ENCODE data around the gene SPOCD1. TPM values are rescaled to one million over a fixed set of nuclear protein-coding genes. Genes with fewer than 3 reads are reported as not detected.

Gene SPOCD1
- total and polyA plus RNA-seq, 12 donors = 0.09 to 2.4 (median 0.61) TPM

DNA sequence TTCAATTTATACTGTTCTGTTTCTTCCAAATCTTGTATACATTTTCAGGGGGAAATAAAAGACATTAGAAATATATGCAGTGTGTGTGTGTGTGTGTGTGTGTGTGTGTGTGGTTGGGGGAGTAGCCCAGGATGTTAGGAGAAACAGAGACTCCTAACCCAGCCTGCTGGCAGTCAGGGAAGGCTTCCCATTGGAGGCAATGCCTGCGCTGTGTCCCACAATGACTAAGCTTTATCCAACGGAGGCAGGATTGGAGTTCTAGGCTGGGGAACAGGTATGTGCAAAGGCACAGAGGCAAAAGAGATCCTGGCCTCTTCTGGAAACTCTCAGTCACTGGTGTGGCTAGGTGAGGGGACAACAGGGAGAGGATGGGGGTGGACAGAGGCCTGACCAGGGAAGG is 35.2 kb downstream of the SPOCD1 start:
- H3K4me3 ChIP-seq = no peak overlapping the region
- no peaks in the 10 kb centered on the region for H3K27me3 ChIP-seq
- intact Hi-C loops (cut with DNase I) = no loop called here
- H3K4me1 ChIP-seq (replicated peaks in 1 of 2) = no peaks in the 10 kb centered on the region
- no peak overlapping the region for H3K27ac ChIP-seq
- TF ChIP-seq, protein P1, sequence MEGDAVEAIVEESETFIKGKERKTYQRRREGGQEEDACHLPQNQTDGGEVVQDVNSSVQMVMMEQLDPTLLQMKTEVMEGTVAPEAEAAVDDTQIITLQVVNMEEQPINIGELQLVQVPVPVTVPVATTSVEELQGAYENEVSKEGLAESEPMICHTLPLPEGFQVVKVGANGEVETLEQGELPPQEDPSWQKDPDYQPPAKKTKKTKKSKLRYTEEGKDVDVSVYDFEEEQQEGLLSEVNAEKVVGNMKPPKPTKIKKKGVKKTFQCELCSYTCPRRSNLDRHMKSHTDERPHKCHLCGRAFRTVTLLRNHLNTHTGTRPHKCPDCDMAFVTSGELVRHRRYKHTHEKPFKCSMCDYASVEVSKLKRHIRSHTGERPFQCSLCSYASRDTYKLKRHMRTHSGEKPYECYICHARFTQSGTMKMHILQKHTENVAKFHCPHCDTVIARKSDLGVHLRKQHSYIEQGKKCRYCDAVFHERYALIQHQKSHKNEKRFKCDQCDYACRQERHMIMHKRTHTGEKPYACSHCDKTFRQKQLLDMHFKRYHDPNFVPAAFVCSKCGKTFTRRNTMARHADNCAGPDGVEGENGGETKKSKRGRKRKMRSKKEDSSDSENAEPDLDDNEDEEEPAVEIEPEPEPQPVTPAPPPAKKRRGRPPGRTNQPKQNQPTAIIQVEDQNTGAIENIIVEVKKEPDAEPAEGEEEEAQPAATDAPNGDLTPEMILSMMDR (IDR thresholded peaks at IDR 0.05) = no peak
- TF ChIP-seq POLR2A (IDR thresholded peaks at IDR 0.05) = no peak
- WGBS, 4 donors = 70 to 85% (median 79%) methylated on average over 2 of the region's 2 CpGs
- no peaks in the 10 kb centered on the region for H3K36me3 ChIP-seq (replicated peaks in 1 of 2)
- H3K9me3 ChIP-seq (replicated peaks in 1 of 3) = no peaks in the 10 kb centered on the region
- no peak for DNase-seq

DNA sequence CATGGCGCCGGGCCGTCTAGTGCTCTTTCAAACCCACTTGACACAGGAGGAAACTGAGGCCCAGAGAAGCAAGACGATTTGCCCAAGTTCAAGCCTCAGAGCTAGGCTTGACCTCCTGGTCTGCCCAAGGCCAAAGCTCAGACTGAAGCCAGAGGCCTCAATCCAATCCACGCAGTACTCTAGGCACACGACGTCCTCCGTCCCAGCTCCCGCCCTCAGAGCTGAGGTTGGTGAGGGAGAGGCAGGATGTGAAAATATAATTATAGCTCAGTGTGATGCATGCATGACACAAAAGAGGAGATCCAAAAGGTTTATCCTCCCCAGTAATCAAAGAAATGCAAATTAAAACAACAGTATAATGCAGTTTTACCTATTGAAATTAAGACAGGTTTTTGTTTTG is 36.1 kb downstream of the SPOCD1 start:
- no peak for DNase-seq
- Histone ChIP-seq H3K36me3 (replicated peaks in 1 of 2) (no peaks in the 10 kb centered on the region), H3K4me3 (no peak overlapping the region), H3K4me1 (replicated peaks in 1 of 2) (no peaks in the 10 kb centered on the region), H3K27ac (no peak overlapping the region), H3K9me3 (replicated peaks in 1 of 3) (no peaks in the 10 kb centered on the region), H3K27me3 (peaks cover 9% of the 10 kb centered on the region)
- 76 to 78% (median 77%) methylated on average over 9 of the region's 9 CpGs for WGBS, 4 donors
- intact Hi-C loops (cut with DNase I) = no loop called here
- TF ChIP-seq, protein P1 (IDR thresholded peaks at IDR 0.05) = no peak
- TF ChIP-seq POLR2A (IDR thresholded peaks at IDR 0.05) = no peak

DNA sequence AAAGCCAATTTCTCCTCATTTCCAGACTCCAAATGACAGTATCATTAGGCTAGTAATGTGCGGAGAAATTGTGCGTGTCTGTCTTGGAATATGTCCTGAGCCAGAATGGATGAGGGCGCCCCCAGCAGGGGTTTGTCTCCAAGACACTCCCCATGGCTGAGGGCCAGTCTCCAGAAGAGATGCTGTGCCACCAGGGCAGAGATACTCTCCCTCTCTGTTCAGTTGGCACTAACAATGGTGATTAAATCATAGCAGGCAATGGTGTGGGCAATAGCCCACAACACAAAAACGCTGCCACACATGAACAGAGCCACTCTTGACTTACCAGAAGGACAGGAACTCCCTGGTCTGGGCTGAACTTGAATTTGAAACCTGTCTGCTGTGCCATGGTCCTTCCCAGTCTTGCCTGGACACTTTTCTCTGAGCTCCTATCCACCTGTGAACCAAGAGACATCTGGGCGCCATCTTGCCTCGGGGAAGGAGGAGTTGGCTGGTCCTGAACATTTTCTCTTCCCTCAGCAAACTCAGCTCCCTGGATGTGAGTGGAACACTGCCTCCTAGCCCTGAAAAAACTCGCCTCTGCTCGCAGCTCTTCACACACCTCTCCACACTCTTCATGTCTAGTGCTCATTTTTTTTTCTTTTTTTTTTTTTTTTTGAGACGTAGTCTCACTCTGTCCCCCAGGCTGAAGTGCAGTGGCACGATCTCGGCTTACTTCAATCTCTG is 36.9 kb downstream of the SPOCD1 start:
- TF ChIP-seq POLR2A (IDR thresholded peaks at IDR 0.05) = no peak
- TF ChIP-seq, protein P1 (IDR thresholded peaks at IDR 0.05) = no peak

GRCh38 chr1:31776516-31776915 is 39.3 kb downstream of the SPOCD1 start:
- Histone ChIP-seq H3K27ac (no peak overlapping the region), H3K9me3 (replicated peaks in 1 of 3) (no peaks in the 10 kb centered on the region), H3K27me3 (peaks cover 37% of the 10 kb centered on the region), H3K4me1 (replicated peaks in 1 of 2) (peaks cover 6 to 12% of the 10 kb centered on the region in 2 donors), H3K36me3 (replicated peaks in 1 of 2) (no peaks in the 10 kb centered on the region), H3K4me3 (no peak overlapping the region)
- intact Hi-C loops (cut with DNase I) = no loop called here
- TF ChIP-seq, protein P1 (IDR thresholded peaks at IDR 0.05) = no peak
- no peak for TF ChIP-seq POLR2A (IDR thresholded peaks at IDR 0.05)
- WGBS, 4 donors = 65 to 79% (median 72%) methylated on average over 3 of the region's 3 CpGs
- no peak for DNase-seq

More for the DNA sequence above, 36.9 kb downstream of the SPOCD1 start:
- H3K4me3 ChIP-seq = no peak overlapping the region
- H3K27me3 ChIP-seq = peaks cover 17% of the 10 kb centered on the region
- intact Hi-C loops (cut with DNase I) = no loop called here
- no peak for DNase-seq
- H3K27ac ChIP-seq = no peak overlapping the region
- no peaks in the 10 kb centered on the region for H3K9me3 ChIP-seq (replicated peaks in 1 of 3)
- WGBS, 4 donors = 87 to 93% (median 89%) methylated on average over 11 of the region's 11 CpGs
- no peaks in the 10 kb centered on the region for H3K36me3 ChIP-seq (replicated peaks in 1 of 2)
- H3K4me1 ChIP-seq (replicated peaks in 1 of 2) = no peaks in the 10 kb centered on the region

Measured in adrenal gland (tissue), 12 donors.